GM19467 (cell line): ENCODE results near the gene ERGIC1.
"Not testable (repeated sequence)": the region's sequence is repeated elsewhere in the genome, so short reads cannot be mapped to it uniquely, and the experiment has no call there.

ENCODE experiments used
- ATAC-seq: cut with Tn5 transposase; IDR thresholded peaks from one replicate; pipeline ENCODE4 v1.9.1; 2021; ENCODE audit warnings: mild to moderate bottlenecking, moderate library complexity; ENCODE audit not compliant: unreplicated experiment

Gene ERGIC1

DNA sequence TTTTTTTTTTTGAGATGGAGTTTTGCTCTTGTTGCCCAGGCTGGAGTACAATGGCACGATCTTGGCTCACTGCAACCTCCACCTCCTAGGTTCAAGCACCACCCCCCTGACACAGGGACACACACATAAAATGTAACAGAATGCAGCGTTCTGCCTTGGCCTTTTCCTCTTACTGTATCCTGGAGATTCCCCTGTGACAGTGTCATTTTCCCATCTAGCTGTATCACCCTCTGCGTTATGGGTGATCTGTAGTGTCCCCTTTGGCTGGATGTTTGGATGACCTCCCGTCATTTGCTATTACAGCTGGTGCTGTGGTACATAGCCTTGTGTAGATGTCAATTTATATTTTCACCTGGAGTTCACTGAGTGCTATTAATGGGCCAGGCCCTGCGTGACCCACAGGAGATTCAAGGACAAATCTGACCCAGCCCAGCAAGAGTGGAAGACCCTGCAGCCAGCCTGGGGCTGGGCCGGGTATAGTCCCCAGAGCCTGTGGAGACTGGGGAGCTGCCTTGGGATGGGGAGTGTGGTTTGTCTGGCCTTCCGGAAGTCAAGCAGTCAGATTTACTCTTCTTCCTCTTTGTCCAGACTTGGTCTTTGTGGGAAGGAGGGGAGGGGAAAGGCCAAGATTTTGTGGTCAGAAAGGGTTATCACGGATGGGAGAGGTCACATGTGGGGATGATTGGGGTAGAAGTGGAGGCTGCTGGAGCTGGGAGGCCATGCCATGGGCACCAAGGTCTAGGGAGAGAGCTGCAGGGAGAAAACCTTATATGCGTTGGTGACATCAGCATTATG is 43.6 kb downstream of the ERGIC1 start:
- ATAC-seq = no peak

DNA sequence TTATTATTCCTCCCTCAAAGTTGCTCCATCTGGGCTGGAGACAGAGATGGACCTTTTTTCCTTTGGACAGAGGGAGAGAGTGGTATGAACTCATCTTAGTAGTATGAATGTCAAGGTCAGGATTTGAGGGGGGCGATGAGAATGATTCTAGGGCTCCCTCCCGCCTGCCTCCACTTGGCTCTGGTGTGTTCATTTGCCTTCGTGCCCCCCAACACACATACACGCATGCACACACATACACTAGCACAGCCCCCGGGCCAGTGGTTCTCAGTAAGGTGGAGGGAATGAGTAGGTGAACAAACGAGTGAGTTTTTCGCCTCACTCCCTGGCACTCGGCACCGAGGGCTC is 44.5 kb downstream of the ERGIC1 start:
- ATAC-seq = no peak

DNA sequence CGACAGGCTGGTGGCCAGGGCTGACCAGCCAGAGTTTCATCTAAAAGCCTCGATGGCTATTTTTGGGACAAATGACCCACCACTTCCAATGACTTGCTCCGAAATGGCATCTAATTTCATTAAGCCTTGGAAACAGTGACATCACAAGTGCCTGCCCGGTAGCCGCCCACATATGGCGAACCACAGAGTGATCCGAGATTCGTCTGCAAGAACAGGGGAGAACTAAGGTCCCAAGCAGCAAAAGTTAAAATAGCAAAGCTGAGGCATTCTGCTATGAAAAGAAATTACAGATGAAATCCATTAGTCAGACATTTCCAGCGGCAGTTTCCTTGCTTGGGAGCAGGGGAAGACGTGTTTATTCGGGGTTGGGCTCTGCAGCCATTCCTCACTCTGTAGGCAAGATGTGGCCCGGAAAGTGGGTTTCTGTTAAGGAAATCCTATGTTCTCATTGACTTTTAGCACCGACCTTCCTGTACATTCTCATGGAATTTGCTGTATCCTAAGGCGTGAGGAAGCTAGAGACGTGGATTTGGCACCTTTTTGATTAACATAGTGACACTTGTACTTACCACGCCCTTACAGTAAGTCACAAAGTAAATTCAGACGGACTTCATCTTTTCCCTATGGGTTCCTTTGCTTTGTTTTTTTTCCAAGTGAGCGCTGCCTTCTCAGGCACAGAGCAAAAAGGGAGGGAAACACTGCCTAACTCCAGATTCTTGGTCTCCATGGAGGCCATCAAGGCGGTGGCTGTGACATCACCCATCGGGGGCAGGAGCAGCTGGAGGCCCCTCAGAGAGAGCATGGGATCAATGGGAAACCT is 45.1 kb downstream of the ERGIC1 start:
- no peak for ATAC-seq

DNA sequence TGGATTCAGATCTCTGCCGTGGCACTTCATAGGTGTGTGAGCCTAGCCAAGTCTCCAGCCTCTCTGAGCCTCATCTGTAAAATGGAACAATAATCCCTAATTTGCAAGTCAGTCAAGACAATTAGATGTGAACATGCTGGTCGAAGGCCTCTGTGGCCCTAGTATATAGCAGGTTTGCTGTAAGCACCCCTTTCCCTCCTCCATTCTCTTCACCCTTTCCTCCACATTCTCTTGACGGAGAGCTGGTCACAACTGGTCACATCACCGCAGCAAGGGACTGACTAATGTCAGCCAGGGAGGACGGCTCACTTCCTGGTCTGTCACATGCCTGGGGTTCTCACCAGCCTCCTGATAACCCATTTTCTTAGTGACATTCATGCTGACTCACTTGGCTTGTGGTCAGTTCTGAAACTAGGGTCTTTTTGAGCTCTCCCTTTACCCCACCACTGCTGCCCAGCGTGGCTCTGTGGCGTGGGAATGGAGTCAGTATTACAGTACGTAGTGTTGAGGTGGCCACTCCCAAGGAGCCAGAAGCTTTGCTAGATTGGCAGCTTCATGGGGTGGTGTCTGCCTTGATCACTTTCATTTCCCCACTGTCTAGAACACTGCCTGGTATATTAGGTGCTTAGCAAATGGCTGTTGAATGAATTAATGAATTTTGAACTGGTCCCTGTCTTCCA is 47.8 kb downstream of the ERGIC1 start:
- ATAC-seq = no peak

DNA sequence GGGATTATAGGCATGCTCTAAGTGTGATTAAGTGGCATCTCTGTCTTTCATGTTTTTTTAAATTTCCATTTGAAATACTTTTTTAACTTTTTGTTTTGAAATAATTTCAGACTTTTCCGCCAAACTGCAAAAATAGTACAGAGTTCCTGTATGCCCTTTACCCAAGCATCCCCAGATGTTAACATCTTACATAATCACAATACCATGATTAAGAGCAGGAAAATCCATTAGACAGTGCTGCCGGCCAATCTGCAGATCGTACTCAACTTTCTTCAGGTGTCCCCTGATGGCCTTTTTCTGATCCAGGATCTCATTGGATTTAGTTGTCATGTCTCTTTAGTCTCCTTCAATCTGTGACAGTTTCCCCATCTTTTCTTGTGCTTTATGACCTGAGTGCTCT is 49.0 kb downstream of the ERGIC1 start:
- no peak for ATAC-seq

DNA sequence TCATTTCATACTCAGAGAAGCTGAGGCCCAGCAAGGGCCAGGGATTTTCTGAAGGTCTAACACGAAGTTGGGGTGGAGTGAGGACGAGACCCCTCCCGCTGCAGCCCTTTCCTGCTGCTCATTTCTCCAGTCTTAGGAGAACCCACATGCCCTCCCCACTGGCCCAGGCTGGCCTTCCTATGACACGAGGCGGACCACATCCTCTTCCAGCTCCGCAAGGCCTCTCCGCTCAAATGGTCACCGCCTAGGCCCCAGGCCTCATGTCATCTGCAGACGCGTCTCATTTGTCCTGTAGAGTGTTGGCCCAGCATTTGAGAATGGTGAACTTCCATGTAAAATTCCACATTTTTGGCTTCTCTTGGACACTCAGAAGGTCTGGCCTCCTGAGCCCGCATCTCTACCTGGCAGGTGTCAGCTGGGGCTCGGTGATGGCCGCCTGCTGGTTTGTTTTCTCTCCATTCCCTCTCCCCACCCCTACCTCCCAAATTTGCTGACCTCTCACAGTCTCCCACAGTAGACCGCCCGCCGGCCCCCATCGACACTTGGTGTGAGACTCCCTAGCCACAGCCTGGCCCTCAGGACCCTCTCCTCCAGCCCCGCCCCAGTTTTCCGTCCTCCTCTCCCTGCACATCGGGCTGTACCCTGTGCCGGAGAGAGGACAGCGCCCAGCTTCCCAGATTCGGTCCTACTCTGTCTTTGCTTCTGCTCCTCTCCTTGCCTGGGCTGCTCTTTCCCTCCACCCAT is 51.7 kb downstream of the ERGIC1 start:
- ATAC-seq = no peak

DNA sequence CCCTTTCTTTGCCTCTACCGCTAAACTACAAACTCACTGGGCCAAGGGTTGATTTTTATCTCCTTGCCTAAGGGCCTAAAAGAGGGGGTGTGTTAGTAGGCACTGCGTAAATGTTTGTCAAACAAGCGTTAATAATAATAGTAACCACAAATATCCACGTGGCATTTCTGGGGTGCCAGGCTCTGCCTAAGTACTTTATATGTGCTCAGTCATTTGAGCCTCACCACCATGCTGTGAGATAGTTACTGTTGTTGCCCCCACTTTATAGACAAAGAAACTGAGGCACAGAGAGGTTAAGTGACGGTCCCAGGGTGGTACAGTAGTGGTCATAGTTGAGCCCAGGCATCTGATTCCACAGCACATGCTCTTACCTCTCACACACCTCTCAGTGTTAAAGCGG is 52.4 kb downstream of the ERGIC1 start:
- no peak for ATAC-seq

DNA sequence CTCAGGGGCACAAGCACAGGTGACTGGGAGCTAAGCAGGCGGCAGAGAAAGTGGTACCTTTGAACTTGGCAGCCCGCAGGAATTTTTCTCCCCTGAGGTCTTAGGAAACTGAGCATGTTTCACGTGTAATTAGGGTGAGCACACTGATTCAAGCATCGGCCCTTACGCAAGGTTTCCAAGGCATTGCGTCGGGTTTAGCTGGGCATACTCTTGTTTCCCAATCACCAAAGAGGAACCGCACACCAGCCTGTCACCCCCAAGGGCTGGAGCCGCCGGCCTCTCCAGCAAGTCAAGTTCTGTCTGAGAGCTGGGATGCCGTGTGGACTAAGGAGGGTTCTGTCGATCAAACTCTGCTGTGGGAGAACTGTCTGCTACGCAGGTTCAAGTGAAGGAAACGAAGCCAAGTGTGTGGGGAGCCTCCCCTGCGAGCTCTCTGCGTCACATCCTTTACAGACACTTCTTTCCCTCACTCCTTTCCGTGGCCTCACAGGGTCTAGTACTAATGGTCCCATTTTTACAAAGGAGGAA is 53.0 kb downstream of the ERGIC1 start:
- no peak for ATAC-seq

DNA sequence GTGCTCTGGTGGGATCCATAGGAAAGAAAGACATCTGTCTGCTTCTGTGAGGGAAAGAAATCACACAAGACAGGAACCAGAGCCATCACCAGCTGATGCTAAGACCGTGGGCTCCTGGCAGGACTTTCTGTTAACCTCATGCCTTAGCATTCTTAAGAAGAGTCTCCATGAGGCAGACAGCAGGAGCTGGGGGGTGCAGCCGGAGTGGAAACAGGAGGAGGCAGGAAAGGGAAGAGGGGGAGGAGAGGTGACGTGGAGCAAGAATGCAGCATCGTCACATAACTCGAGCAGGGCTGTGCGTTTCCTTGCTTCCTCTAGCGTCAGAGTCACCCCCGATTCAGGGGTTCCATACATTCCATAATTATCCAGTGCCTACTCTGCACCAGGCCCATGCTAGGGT is 53.6 kb downstream of the ERGIC1 start:
- no peak for ATAC-seq

DNA sequence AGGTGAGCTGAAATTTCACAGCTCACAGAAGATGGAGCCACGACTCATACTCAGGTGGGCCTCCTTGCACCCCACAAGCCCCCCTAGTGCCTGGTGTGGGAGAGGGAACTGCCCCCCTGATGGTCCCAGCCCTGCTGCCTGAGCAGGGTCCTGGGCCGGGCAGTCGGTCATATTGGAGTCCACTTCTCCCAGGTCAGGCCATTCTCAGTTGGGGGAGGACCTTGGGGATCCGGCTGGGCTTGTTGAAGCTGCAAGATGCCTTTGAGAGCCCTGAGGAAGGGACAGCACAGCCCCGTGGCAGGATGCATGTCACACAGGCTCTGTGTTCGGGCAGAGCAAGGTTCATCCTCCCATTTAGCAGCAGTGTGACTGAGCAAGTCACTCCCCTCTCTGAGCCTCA is 56.6 kb downstream of the ERGIC1 start:
- no peak for ATAC-seq

DNA sequence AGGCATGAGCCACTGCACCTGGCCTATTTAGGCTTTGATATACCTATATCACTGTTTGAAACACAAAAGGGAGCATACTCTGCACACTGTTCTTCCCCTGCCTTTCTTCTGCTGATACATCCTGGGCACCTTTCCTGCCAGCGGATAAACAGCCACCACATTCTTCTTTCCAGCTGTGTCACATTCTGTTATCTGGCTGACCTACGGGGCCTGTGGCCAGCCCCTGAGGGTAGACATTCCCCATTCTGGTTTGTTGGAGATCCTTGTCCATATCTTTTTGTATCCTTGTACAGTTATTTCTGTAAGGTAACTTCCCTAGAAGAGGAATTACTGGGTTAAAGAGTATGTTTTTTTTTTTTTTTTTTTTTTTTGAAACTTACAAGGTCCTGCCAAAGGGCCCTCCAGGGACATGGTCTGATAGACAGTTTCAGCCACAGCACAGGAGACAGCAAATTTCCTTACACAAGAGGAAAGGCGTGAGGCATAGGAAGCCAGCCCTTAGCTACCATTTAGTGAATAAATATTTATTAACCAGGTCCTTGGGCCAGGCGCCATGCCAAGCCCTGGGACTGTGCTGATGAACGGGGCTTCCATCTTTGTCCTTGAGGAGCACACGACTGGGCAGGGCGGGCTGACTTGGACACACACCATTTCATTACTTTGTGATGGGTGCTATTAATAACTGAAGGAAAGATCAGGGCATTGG is 57.8 kb downstream of the ERGIC1 start:
- no peak for ATAC-seq

DNA sequence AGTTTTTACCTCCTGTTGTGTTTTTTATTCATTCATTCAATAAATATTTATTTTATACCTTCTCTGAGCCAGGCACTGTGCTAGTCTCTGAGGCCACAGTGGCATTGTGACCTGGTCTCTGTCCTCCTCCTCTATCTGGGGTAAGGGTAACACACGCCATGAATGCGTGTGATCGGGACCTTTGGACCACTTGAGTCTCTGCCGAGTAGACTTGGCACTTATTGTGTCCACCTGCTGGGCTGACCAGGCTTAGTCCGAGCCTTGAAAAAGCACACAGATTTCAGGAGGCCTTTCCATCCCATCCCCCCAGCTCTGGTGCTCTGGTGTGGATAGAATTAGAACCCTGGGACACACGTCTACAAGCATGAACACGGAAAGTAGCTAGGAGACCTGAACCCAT is 58.7 kb downstream of the ERGIC1 start:
- no peak for ATAC-seq

DNA sequence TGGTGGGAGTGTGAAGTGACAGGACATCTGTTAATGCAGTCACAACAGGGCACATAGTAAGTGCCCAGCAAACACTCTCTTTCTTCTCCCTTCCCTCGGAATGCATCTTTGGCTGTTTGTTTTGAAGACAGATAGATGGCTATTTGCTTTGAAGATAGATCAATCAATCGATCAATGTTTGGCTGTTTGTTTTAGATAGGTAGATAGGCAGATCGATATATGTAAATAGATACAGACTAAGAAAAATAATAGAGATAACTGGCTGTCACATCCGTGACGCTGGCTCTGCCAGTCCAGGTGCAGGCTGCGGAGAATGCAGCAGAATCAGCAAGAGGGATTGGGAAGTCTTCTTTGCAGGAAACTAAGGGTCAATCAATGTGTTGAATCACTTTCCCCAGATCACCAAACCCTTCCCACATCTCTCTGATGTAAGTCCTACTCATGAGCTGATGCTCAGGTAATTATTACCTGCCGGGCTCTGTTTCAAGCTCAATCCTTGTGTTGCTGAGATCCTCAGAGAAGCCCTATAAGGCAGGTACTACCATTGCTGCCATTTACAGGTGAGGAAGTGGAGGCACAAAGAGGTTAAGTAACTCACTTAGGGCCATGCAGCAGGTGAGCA is 60.8 kb downstream of the ERGIC1 start:
- no peak for ATAC-seq

DNA sequence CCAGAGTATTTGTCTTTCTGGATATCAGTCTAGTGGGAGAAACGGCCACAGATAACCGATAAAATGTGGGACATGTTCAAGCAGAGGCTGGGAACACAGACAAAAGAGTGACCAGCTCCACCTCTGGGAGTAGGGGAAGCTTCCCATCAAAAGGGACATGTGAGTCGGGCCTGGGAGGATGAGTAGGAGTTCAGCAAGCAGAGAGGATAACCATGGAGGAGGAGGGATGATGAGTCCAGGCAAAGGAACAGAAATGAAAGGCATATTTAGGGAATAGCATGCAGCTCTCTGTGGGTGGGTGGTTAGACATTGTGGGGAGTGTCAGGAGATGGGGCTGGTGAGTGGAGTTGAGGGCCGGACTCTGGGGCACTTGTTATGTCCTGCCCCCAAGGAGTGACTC is 61.5 kb downstream of the ERGIC1 start:
- no peak for ATAC-seq

DNA sequence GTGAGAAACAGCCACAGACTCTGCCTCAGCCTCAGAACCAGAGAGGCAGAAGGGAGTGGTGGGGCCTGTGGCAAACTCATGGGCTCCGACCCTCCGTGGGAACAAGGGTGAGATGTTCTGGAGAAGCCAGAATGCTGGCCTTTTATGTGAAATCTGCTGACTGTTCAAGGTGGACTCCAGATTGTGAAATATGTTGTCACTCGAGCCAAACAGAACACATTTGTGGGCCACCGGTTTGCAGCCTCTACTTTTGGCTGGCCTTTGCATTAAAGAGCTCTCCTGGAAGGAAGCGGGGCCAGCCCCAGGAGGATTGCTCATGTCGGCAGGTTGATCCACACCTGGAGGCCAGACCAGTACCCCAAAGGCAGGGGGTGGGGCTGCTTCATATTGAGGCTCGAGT is 62.4 kb downstream of the ERGIC1 start:
- ATAC-seq = no peak

DNA sequence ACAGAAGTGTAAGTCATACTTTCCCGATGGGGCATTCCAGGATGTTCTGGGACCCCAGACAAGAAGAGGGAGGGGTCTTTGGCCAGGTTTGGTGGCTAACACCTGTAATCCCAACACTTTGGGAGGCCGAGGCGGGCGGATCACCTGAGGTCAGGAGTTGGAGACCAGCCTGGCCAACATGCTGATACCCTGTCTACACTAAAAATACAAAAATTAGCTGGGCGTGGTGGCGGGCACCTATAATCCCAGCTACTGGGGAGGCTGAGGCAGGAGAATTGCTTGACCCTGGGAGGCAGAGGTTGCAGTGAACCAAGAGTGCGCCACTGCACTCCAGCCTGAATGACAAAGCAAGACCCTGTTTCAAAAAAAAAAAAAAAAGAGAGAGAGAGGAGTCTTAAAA is 63.0 kb downstream of the ERGIC1 start:
- ATAC-seq = not testable (repeated sequence)

DNA sequence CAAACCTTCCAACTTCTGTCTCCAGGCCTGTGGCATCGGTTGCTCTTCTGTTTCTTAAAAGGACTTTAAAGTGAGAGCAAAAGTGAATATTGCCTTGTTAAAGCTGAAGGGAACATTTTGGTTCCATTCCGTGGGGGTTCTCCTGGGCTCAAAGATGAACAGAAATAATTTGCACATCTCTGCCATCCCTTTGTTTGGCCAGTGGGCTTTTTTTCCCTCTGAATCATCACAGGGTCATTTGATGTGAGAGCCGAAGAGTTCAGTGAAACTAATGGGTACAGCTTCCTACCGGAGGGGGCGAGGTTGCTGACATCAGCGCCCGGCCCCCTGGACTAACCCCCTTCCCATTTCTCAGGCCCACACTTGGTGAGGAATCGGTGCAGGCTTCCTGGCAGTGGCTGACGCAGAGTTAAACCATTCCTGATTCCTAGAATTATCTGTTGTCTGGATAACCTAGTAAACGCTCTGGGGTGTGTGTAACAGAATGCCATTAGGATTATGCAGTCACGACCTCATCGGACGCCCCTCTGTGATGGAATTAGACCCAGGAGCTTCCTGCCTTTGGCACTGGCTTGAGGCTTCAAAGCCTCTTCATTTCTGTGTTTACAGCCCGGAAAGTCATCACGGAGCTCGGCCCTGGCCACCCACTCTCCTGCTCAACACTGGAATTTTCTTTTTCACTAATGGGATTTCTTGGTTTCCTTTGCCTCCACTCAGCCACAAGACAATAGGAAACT is 63.6 kb downstream of the ERGIC1 start:
- ATAC-seq = no peak

DNA sequence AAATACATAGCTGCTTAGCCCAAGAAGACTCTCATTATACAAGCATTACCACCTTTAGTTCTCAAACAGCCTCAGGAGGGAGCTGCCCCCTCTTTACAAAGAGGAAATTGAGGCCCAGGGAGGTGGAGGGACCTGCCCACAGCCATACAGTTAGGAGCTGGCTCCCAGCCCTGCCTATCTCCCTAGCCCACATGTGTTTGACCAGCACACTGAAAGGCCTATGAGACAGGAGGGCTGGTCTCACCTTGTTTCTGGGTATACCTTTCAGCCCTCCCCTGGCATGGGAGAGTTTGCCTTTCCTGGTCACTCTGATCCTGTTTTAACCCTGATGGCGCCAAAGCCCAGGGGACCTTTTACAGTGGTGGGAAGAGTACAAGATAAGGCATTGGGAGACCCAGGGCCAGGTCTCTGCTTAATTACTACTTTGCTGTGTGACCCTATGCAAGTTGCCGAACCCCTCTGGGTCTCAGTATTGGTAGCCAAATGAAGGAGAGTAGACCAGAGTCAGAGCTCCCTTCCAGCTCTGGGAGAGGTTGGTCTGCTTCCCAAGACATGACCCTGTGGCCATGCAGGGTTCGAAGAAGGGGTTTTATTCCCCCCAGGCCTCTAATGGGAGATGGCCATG is 64.3 kb downstream of the ERGIC1 start:
- ATAC-seq = no peak
